GM13977 (cell line): Measurements from ENCODE around the gene CA10.

Source experiments
- DNase-seq: peaks from one replicate; pipeline ENCODE4 v3.0.0; 2012; ENCODE audit warnings: low spot score
- CTCF ChIP-seq: IDR thresholded peaks from 2 replicates; pipeline ENCODE4 v1.5.1; 2012; ENCODE audit warnings: mild to moderate bottlenecking, control low read depth; ENCODE audit not compliant: insufficient read depth; ENCODE audit errors: extremely low read depth, missing control alignments
- in situ Hi-C: fragments of 300-500 bp; cut with MboI; formaldehyde crosslinking; loops from one replicate; pipeline ENCODE4 v1.12.0; 2022; ENCODE audit warnings: low sequenced_read_pairs, low pct_unique_long_range_greater_than_20kb, mixed read lengths, inconsistent platforms; ENCODE audit not compliant: unreplicated experiment

The CA10 gene

GRCh38 chr17:51722994-51723393, 435.5 kb downstream of the CA10 start:
- in situ Hi-C loops = no loop called here
- no peak for TF ChIP-seq CTCF
- no peak for DNase-seq

GRCh38 chr17:51721730-51722129, 436.8 kb downstream of the CA10 start:
- in situ Hi-C loops = no loop called here
- no peak for TF ChIP-seq CTCF
- DNase-seq = no peak

- no peak for DNase-seq
- in situ Hi-C loops = no loop called here
- no peak for TF ChIP-seq CTCF
These were observed 438.1 kb downstream of the CA10 start for GRCh38 chr17:51720439-51720838.

- in situ Hi-C loops = no loop called here
- no peak for DNase-seq
- TF ChIP-seq CTCF = no peak
These were observed 439.5 kb downstream of the CA10 start for GRCh38 chr17:51718983-51719382.

- TF ChIP-seq CTCF = no peak
- DNase-seq = no peak
- in situ Hi-C loops = no loop called here
These were observed 446.9 kb downstream of the CA10 start for GRCh38 chr17:51711581-51711980.

GRCh38 chr17:51710634-51710979, 447.9 kb downstream of the CA10 start:
- in situ Hi-C loops = no loop called here
- no peak for DNase-seq
- no peak for TF ChIP-seq CTCF
